Measurements from ENCODE around the gene CRYGA.
"Not testable (repeated sequence)": the region's sequence is repeated elsewhere in the genome, so short reads cannot be mapped to it uniquely, and the experiment has no call there.

The CRYGA gene

GRCh38 chr2:208125251-208125650, 38.1 kb downstream of the CRYGA start:
- FAIRE-seq: no peak

GRCh38 chr2:208124013-208124715, 39.2 kb downstream of the CRYGA start, which contains the start of gene CRYGD:
CRYGD (minus strand) TSS chr2:208124524; CDS start chr2:208124473, 51 bp downstream.
- not testable (repeated sequence) for FAIRE-seq

DNA sequence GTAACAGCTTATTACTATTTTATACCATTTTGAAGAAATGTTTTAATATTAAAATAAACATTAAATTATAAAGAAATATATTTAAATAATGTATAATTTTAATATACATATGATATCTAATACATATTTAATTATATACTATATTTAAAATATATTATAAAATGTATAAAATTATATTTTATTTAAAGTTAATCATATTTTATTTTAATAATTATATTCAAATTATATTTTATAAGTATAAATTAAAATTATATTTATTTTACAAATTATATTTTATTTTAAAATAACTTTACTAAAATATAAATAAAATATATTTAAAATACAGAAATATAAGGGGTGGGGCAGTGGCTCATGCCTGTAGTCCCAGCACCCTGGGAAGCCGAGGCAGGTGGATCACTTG, 41.1 kb downstream of the CRYGA start:
- peak; percentile 100 for FAIRE-seq

DNA sequence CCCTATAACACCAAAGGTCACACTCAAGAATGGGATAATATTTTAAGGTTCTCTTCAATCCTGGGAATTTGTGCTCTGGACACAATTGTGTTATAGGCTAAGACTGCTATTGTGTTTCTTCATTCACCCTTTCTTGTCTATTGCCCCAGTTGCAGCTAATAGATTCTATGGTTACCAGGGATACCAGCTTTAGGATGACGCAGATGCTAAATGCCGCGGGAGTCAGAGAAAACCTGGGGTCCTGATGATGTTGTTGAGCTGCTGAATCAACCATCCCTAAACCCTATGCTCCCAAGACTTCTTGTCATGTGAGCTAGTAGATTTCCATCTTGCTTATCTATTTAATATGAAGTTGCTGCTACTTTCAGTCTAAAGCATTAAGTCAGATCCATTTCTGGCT, 44.5 kb downstream of the CRYGA start:
- no peak for FAIRE-seq

- not testable (repeated sequence) for FAIRE-seq
Measured at GRCh38 chr2:208117390-208117789, 46.0 kb downstream of the CRYGA start.

DNA sequence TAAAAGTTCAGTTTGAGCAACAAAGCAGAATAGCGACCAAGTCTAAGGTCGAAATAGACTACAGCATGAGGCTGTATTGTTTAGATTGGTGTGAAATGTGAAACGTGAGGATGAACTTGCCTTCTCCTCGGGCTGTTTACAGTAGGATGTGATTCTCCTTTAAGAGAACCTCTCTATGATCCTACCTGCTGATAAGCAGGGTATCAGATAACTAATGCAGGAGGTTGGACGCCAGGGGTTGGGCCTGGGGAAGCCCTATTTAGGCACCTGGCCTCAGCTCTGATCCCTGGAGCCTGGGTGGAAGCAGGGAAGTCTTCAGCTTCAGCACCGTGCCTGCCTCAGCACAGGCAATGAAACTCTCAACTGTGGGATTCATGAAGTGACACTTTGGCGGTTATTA, 50.4 kb downstream of the CRYGA start:
- FAIRE-seq: no peak

DNA sequence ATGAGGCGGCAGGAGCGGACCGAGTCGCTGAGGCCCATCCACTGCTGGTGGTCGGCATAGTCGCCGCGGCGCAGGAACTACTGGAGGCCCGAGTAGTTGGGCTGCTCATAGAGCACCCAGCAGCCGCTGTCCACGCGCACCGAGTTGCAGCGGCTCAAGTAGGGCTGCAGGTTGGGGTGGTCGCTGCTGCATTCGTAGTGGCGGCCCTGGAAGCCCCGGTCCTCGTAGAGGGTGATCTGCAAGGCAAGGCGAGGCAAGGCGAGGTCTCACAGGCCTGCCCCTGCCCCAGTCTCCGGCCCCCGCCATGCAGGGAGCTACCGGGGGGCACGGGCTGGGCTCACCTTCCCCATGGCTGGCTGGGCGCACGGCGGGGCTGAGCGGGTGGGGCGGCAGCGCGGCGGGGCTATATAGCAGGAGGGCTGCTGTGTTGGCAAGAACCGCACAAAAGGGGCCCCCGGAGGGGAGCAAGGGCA, 51.1 kb downstream of the CRYGA start:
- not testable (repeated sequence) for FAIRE-seq

All from G401.6 (cell line).